Heart left ventricle (tissue), 16 donors: Measurements from ENCODE around the gene CRYBG1. TPM values are rescaled to one million over a fixed set of nuclear protein-coding genes. Genes with fewer than 3 reads are reported as not detected.

ENCODE experiments used
- ATAC-seq, 4 donors: fragments of 200-7000 bp; cut with Tn5 transposase; one replicate each; pipeline ENCODE4 v1.9.1; 2020 to 2022; ENCODE audit warnings: moderate library complexity in 4 of 4, mild to moderate bottlenecking in 3 of 4, moderate number of reproducible peaks in 1 of 4
- DNase-seq, 5 donors: peaks; one replicate each; pipeline ENCODE4 v3.0.0-alpha.2; 2020
- H3K27ac ChIP-seq, 12 donors: fragments of 200-600 bp; sonication (generic) in 4 of 12; one replicate each; pipeline versions ENCODE4 v1.5.0 to v1.8.0; 2016 to 2022; ENCODE audit warnings: mild to moderate bottlenecking in 2 of 12
- H3K27me3 ChIP-seq, 9 donors: fragments of 200-600 bp; sonication (generic) in 2 of 9; one replicate each; pipeline versions ENCODE4 v1.5.1 to v1.8.0; 2016 to 2022; ENCODE audit warnings: mild to moderate bottlenecking in 3 of 9
- H3K36me3 ChIP-seq, 9 donors: fragments of 200-600 bp; sonication (generic) in 2 of 9; one replicate each; pipeline versions ENCODE4 v1.5.0 to v1.8.0; 2018 to 2022; ENCODE audit warnings: mild to moderate bottlenecking in 2 of 9
- H3K4me1 ChIP-seq, 12 donors: fragments of 200-600 bp; sonication (generic) in 4 of 12; one replicate each; pipeline versions ENCODE4 v1.5.0 to v1.8.0; 2016 to 2022; ENCODE audit warnings: mild to moderate bottlenecking in 3 of 12
- H3K4me3 ChIP-seq, 12 donors: fragments of 200-600 bp; sonication (generic) in 4 of 12; one replicate each; pipeline versions ENCODE4 v1.5.0 to v1.8.0; 2017 to 2022; ENCODE audit warnings: mild to moderate bottlenecking in 9 of 12, moderate library complexity in 4 of 12
- H3K9me3 ChIP-seq, 12 donors: fragments of 200-600 bp; sonication (generic) in 4 of 12; one replicate each; pipeline versions ENCODE4 v1.5.0 to v1.8.0; 2016 to 2022; ENCODE audit warnings: mild to moderate bottlenecking in 1 of 12
- POLR2A ChIP-seq, 2 donors: fragments of 450-650 bp; IDR thresholded peaks; one replicate each; pipeline ENCODE4 v1.6.1; 2017; ENCODE audit warnings: antibody characterized with exemption in 2 of 2, mild to moderate bottlenecking in 2 of 2, moderate library complexity in 2 of 2
- WGBS, 4 donors: extraction: QIAGEN DNeasy Blood & Tissue Kit in 2 of 4; methylation state at CpG; one replicate each; pipeline versions ENCODE4 v1.1.5 to v1.1.7; 2013 to 2018; 5-methylcytosine and 5-hydroxymethylcytosine counted together
- intact Hi-C, 10 donors: fragments of 100-400 bp; cut with DNase I; formaldehyde crosslinking; loops; one replicate each; pipeline versions ENCODE4 v1.11.1 to v1.14.2; 2022
- polyA plus RNA-seq, 2 donors: library from polyadenylated mRNA; stranded (reverse); fragments of 200-250 nt; gene quantifications; one replicate each; pipeline ENCODE4 v1.2.3, GENCODE V29; 2013
- total RNA-seq, 9 donors: library from RNA; depleted of rRNA in 2 of 9; stranded (reverse); fragments of >200 nt in 2 of 9; fragmentation: NEBNext Ultra II Directional in 3 of 9; extraction: Animal tissue kit (Norgen Biotek cat#: 25700) in 3 of 9; gene quantifications; one replicate each; pipeline versions ENCODE4 v1.1.0 to v1.2.4, GENCODE V29; 2016 to 2023
- TF ChIP-seq, protein P1 (sequence below), 12 donors: fragments of 200-600 bp; sonication (generic) in 4 of 12; IDR thresholded peaks; one replicate each; pipeline versions ENCODE4 v1.5.0 to v1.8.0; 2018 to 2022; ENCODE audit warnings: antibody characterized with exemption in 12 of 12, mild to moderate bottlenecking in 5 of 12
- donor health status: ischemic (EF 13 %, LVEDD 7.1; RV severe dilation, severe dysfunction).
- donor health status: healthy with polysubstance abuse.
- donor health status: DM: no; HTN: yes; CAD: no.
- donor health status: DM: no; HTN: no; CAD: no.
- donor health status: ischemic (EF 25% LVEDD 6.9; RV normal size, moderate dysfunction).
- donor health status: ischemic (EF 25% LVEDD 5.7; RV mildly dilated, moderate dysfunction).
- donor health status: healthy.
- donor health status: DM: yes; HTN: yes; CAD: no.
- donor health status: ischemic (EF 35%, LVEDD 5.7; RV mildly dilated, moderate dysfunction).
- donor health status: nonischemic (EF 11% LVEDD 7.7; RV severe dilation, severe dysfunction).
- donor health status: DM: yes; HTN: yes; CAD: no.
- donor health status: PGD.
- donor health status: ischemic (EF 29% LVEDD 5.4; RV normal size, mild dysfunction).
- donor health status: nonischemic (EF 23%, LVEDD 6.1; RV moderate dilation, normal function).

Gene CRYBG1
- total and polyA plus RNA-seq, 11 donors, result 0.42 to 17.7 (median 1.5) TPM

DNA sequence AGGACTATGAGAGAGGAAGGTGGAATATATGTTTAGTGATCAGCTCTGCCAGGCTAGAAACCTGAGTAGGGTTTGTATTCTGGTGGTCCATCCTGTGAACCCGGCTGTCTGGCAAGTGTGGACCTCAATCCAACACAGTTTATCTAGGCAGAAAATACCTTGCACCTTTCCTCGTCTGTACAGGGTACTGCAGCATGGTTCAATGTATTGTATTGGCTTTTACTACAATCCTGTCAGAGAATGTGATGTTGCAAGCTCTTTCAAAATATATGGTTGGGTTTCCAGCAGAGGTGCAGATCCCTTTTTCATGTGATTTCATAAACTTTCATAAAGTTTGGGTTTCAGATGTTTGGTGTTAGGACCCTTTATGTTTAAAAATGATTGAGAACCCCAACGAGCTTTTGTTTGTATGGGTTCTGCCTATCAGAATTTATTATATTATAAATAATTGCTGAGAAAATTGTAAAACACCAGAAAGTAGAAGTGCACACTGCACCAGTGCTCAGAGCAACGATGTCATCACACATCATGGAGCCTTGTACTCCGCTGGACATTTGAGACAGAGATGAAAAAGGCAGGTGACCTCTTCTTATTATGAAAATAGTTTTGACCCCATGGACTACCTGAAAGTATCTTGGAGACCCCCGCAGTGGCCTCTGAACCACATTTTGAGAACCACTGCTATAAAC, 162.2 kb downstream of the CRYBG1 start:
- peaks cover 0 to 19% (median 0%) of the 10 kb centered on the region in 9 donors for H3K36me3 ChIP-seq
- no peaks in the 10 kb centered on the region for H3K9me3 ChIP-seq
- peak overlapping the region in 1 of 12 donors; percentile 90 for H3K27ac ChIP-seq
- peaks cover 0 to 84% (median 0%) of the 10 kb centered on the region in 12 donors for H3K4me1 ChIP-seq
- no peak for TF ChIP-seq POLR2A (IDR thresholded peaks at IDR 0.05)
- TF ChIP-seq, protein P1, sequence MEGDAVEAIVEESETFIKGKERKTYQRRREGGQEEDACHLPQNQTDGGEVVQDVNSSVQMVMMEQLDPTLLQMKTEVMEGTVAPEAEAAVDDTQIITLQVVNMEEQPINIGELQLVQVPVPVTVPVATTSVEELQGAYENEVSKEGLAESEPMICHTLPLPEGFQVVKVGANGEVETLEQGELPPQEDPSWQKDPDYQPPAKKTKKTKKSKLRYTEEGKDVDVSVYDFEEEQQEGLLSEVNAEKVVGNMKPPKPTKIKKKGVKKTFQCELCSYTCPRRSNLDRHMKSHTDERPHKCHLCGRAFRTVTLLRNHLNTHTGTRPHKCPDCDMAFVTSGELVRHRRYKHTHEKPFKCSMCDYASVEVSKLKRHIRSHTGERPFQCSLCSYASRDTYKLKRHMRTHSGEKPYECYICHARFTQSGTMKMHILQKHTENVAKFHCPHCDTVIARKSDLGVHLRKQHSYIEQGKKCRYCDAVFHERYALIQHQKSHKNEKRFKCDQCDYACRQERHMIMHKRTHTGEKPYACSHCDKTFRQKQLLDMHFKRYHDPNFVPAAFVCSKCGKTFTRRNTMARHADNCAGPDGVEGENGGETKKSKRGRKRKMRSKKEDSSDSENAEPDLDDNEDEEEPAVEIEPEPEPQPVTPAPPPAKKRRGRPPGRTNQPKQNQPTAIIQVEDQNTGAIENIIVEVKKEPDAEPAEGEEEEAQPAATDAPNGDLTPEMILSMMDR (IDR thresholded peaks at IDR 0.05), result no peak
- intact Hi-C loops, result no loop called here
- no peaks in the 10 kb centered on the region for H3K27me3 ChIP-seq
- no peak for ATAC-seq
- H3K4me3 ChIP-seq, result peak overlapping the region in 2 of 12 donors; percentile 6 to 49
- DNase-seq, result no peak
- 87 to 92% (median 89%) methylated on average over 6 of the region's 6 CpGs for WGBS, 4 donors

DNA sequence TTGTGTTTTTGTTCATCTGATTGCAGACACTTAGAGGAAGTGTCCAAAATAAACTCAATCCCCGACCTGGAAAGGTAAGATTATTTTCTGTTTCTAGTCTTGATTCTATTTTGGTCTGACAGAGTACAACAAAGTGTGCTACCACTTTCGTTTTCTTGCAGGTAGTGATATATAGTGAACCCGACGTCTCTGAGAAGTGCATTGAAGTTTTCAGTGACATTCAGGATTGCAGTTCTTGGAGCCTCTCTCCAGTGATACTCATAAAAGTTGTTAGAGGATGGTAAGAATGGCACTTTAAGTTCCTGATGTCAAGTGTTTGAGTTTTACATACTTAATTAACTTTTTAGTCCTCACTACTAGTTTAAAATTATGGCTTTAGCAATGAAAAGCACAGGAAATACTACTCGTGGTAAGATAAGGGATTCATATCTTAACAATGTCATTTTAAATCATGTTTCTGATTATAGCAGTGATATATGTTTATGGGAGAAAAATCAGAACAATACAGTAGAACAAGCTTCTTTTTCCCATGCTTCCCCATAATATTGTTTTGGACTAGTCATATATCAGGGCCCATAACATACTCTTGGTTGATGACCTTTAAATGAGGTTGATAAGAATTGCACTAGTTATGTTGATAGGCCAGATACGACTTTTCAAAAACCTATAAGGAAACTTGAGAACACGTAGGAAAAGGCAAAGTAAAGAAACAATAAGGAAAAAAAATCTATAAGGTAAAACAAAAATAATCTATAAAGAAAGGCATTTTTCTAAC, 164.8 kb downstream of the CRYBG1 start:
- H3K27ac ChIP-seq, result peak overlapping the region in 3 of 12 donors; percentile 19 to 54 (median 32)
- intact Hi-C loops, result no loop called here
- H3K4me1 ChIP-seq, result peaks cover 0 to 58% (median 0%) of the 10 kb centered on the region in 12 donors
- ATAC-seq (no peak), DNase-seq (no peak)
- H3K27me3 ChIP-seq, result no peaks in the 10 kb centered on the region
- TF ChIP-seq, protein P1 (IDR thresholded peaks at IDR 0.05), result no peak
- TF ChIP-seq POLR2A (IDR thresholded peaks at IDR 0.05), result no peak
- peak overlapping the region in 9 of 12 donors; percentile 12 to 42 (median 27) for H3K4me3 ChIP-seq
- peaks cover 0 to 44% (median 0%) of the 10 kb centered on the region in 9 donors for H3K36me3 ChIP-seq
- WGBS, 4 donors, result 31 to 44% (median 36%) methylated on average over 7 of the region's 7 CpGs
- no peaks in the 10 kb centered on the region for H3K9me3 ChIP-seq

DNA sequence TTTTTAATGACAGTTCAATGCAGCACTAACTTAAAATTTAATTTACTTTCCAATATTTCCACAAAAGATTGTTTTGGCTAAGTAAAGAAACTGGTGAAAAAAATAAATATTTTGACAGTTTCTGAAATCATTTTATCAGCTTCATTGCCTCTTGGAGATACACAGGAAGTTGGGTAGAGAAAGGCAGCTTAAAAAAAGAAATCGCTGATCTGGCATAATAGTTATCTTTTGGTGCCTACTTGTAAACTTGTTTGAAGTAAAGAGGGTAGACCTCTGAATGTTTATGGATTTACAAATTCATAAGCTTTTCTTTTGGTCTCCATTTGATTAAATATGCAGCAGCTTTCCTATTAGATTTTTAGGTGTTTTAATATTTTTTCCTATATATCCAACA, 165.4 kb downstream of the CRYBG1 start:
- peak overlapping the region in 1 of 12 donors; percentile 54 for H3K27ac ChIP-seq
- peaks cover 0 to 52% (median 0%) of the 10 kb centered on the region in 12 donors for H3K4me1 ChIP-seq
- DNase-seq (no peak), ATAC-seq (no peak)
- TF ChIP-seq, protein P1 (IDR thresholded peaks at IDR 0.05), result no peak
- no peak for TF ChIP-seq POLR2A (IDR thresholded peaks at IDR 0.05)
- no peaks in the 10 kb centered on the region for H3K9me3 ChIP-seq
- no peak overlapping the region for H3K4me3 ChIP-seq
- no peaks in the 10 kb centered on the region for H3K27me3 ChIP-seq
- 63 to 73% (median 71%) methylated on average over 1 of the region's 1 CpG for WGBS, 4 donors
- intact Hi-C loops, result no loop called here
- H3K36me3 ChIP-seq, result peaks cover 0 to 50% (median 0%) of the 10 kb centered on the region in 9 donors

DNA sequence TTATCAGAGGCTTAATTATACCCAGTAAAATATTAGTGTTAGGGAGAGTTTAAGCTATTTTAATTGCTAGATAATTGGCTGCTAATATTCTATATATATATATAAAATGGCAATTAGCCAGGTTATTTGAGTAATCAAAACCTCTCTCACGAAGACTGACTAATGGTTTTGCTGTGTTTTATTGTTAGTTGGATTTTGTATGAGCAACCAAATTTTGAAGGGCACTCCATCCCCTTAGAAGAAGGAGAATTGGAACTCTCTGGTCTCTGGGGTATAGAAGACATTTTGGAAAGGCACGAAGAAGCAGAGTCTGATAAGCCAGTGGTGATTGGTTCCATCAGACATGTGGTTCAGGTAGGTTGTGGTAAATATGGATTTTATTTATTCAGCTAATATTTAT, 166.6 kb downstream of the CRYBG1 start:
- peaks cover 0 to 40% (median 0%) of the 10 kb centered on the region in 12 donors for H3K4me1 ChIP-seq
- no peak for ATAC-seq
- TF ChIP-seq, protein P1 (IDR thresholded peaks at IDR 0.05), result no peak
- TF ChIP-seq POLR2A (IDR thresholded peaks at IDR 0.05), result no peak
- intact Hi-C loops, result no loop called here
- no peak overlapping the region for H3K27ac ChIP-seq
- peaks cover 0 to 62% (median 0%) of the 10 kb centered on the region in 9 donors for H3K36me3 ChIP-seq
- no peaks in the 10 kb centered on the region for H3K9me3 ChIP-seq
- no peak overlapping the region for H3K4me3 ChIP-seq
- no peaks in the 10 kb centered on the region for H3K27me3 ChIP-seq
- 75 to 88% (median 83%) methylated on average over 2 of the region's 2 CpGs for WGBS, 4 donors
- no peak for DNase-seq
